IPS-18a (cell line): ENCODE data around the gene DENR.
"Not testable (repeated sequence)": the region's sequence is repeated elsewhere in the genome, so short reads cannot be mapped to it uniquely, and the experiment has no call there.

Experiments
- H3K27ac ChIP-seq: one replicate; pipeline ENCODE4 v1.5.1; 2013; ENCODE audit warnings: low read length
- H3K27me3 ChIP-seq: one replicate; pipeline ENCODE4 v1.6.1; 2013; ENCODE audit warnings: mild to moderate bottlenecking, low read length; ENCODE audit not compliant: control insufficient read depth, insufficient read depth
- H3K36me3 ChIP-seq: one replicate; pipeline ENCODE4 v1.6.1; 2013; ENCODE audit warnings: low read depth, low read length; ENCODE audit not compliant: control insufficient read depth
- H3K4me1 ChIP-seq: one replicate; pipeline ENCODE4 v1.6.1; 2013; ENCODE audit warnings: low read depth, low read length; ENCODE audit not compliant: control insufficient read depth
- H3K4me3 ChIP-seq: one replicate; pipeline ENCODE4 v1.5.1; 2013; ENCODE audit warnings: low read length
- H3K9ac ChIP-seq: one replicate; pipeline ENCODE4 v1.6.1; 2013; ENCODE audit warnings: mild to moderate bottlenecking, low read length, moderate library complexity
- H3K9me3 ChIP-seq: one replicate; pipeline ENCODE4 v1.6.1; 2013; ENCODE audit warnings: low read depth, low read length; ENCODE audit not compliant: control insufficient read depth

The DENR gene

GRCh38 chr12:122747224-122748135 lies 5.1 kb upstream of the DENR start:
- Histone ChIP-seq H3K27me3 (no peaks in the 10 kb centered on the region), H3K27ac (no peak overlapping the region), H3K36me3 (no peaks in the 10 kb centered on the region), H3K9ac (no peak overlapping the region), H3K4me1 (peaks cover 3% of the 10 kb centered on the region), H3K9me3 (no peaks in the 10 kb centered on the region), H3K4me3 (no peak overlapping the region)

GRCh38 chr12:122749569-122750332 lies 2.9 kb upstream of the DENR start:
- Histone ChIP-seq H3K36me3 (peaks cover 10% of the 10 kb centered on the region), H3K4me3 (no peak overlapping the region), H3K27ac (no peak overlapping the region), H3K9me3 (no peaks in the 10 kb centered on the region), H3K9ac (no peak overlapping the region), H3K4me1 (peaks cover 10% of the 10 kb centered on the region), H3K27me3 (no peaks in the 10 kb centered on the region)

- Histone ChIP-seq H3K27ac (peak overlapping the region; percentile 80), H3K4me3 (peak overlapping the region; percentile 81), H3K9ac (peak overlapping the region; percentile 93), H3K36me3 (peaks cover 22% of the 10 kb centered on the region)
- not testable (repeated sequence) for H3K4me1 ChIP-seq, H3K27me3 ChIP-seq, H3K9me3 ChIP-seq
These were observed 1.7 kb upstream of the DENR start for GRCh38 chr12:122750781-122751515.

GRCh38 chr12:122753319-122753650 lies 661 bp downstream of the DENR start:
- H3K9ac ChIP-seq: peak overlapping the region; percentile 93
- H3K27me3 ChIP-seq: no peaks in the 10 kb centered on the region
- H3K36me3 ChIP-seq: peaks cover 45% of the 10 kb centered on the region
- peak overlapping the region; percentile 81 for H3K4me3 ChIP-seq
- H3K4me1 ChIP-seq: peaks cover 10% of the 10 kb centered on the region
- peak overlapping the region; percentile 47 for H3K27ac ChIP-seq
- no peaks in the 10 kb centered on the region for H3K9me3 ChIP-seq

- no peaks in the 10 kb centered on the region for H3K27me3 ChIP-seq
- peaks cover 10% of the 10 kb centered on the region for H3K4me1 ChIP-seq
- no peak overlapping the region for H3K9ac ChIP-seq
- peaks cover 57% of the 10 kb centered on the region for H3K36me3 ChIP-seq
- no peak overlapping the region for H3K27ac ChIP-seq
- no peaks in the 10 kb centered on the region for H3K9me3 ChIP-seq
- H3K4me3 ChIP-seq: no peak overlapping the region
These were observed 2.2 kb downstream of the DENR start for GRCh38 chr12:122754790-122755189.

GRCh38 chr12:122757568-122757967 lies 4.9 kb downstream of the DENR start:
- Histone ChIP-seq H3K9ac (no peak overlapping the region), H3K36me3 (peaks cover 80% of the 10 kb centered on the region), H3K27ac (no peak overlapping the region), H3K4me1 (peaks cover 7% of the 10 kb centered on the region), H3K9me3 (no peaks in the 10 kb centered on the region), H3K27me3 (no peaks in the 10 kb centered on the region), H3K4me3 (no peak overlapping the region)

GRCh38 chr12:122785503-122785902 lies 32.9 kb downstream of the DENR start:
- no peaks in the 10 kb centered on the region for H3K27me3 ChIP-seq
- H3K4me3 ChIP-seq: no peak overlapping the region
- no peak overlapping the region for H3K27ac ChIP-seq
- H3K9ac ChIP-seq: no peak overlapping the region
- H3K36me3 ChIP-seq: no peaks in the 10 kb centered on the region
- H3K4me1 ChIP-seq: no peaks in the 10 kb centered on the region
- H3K9me3 ChIP-seq: no peaks in the 10 kb centered on the region

DNA sequence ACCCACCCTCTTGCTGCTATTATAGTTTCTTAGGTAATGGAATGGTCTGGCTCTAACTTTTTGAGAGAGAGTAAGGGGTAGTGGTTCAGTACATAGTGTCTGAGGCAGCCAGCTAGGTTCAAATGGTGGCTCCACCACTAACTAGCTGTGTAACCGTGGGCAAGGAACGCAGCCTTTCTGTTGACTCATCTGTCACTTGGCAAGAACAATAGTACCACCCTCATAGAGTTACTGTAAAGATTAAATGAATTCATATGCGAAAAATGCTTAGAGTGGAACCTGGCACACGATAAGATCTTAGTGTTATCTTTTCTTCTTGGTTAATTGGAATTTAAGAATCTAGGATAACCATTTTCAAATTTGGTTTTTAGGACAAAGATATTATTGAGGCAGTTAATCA lies 35.8 kb downstream of the DENR start:
- no peaks in the 10 kb centered on the region for H3K9me3 ChIP-seq
- H3K4me1 ChIP-seq: no peaks in the 10 kb centered on the region
- H3K27ac ChIP-seq: no peak overlapping the region
- no peaks in the 10 kb centered on the region for H3K27me3 ChIP-seq
- no peak overlapping the region for H3K4me3 ChIP-seq
- no peak overlapping the region for H3K9ac ChIP-seq
- no peaks in the 10 kb centered on the region for H3K36me3 ChIP-seq

DNA sequence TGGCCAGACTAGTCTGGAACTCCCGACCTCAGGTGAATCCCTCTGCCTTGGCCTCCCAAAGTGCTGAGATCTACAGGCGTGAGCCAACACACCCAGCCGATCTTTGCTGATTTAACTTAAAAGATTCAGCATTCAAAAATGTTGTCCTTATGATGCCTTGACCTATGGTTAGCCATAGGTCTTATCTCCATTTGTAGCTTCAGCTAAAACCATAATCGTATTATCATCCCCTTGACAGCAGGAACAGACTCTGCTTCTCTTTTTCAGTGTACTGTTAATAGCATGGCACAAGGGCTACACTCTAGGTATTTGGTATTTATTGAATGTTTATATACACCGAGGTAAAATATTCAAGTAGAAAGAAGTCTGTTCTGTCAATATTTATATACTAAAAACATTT lies 37.0 kb downstream of the DENR start:
- H3K27ac ChIP-seq: no peak overlapping the region
- no peaks in the 10 kb centered on the region for H3K36me3 ChIP-seq
- H3K9me3 ChIP-seq: no peaks in the 10 kb centered on the region
- no peak overlapping the region for H3K4me3 ChIP-seq
- no peak overlapping the region for H3K9ac ChIP-seq
- no peaks in the 10 kb centered on the region for H3K27me3 ChIP-seq
- H3K4me1 ChIP-seq: no peaks in the 10 kb centered on the region

- no peaks in the 10 kb centered on the region for H3K27me3 ChIP-seq
- no peak overlapping the region for H3K27ac ChIP-seq
- no peaks in the 10 kb centered on the region for H3K9me3 ChIP-seq
- H3K9ac ChIP-seq: no peak overlapping the region
- no peak overlapping the region for H3K4me3 ChIP-seq
- H3K36me3 ChIP-seq: no peaks in the 10 kb centered on the region
- H3K4me1 ChIP-seq: no peaks in the 10 kb centered on the region
These were observed 37.9 kb downstream of the DENR start for GRCh38 chr12:122790393-122791075.

DNA sequence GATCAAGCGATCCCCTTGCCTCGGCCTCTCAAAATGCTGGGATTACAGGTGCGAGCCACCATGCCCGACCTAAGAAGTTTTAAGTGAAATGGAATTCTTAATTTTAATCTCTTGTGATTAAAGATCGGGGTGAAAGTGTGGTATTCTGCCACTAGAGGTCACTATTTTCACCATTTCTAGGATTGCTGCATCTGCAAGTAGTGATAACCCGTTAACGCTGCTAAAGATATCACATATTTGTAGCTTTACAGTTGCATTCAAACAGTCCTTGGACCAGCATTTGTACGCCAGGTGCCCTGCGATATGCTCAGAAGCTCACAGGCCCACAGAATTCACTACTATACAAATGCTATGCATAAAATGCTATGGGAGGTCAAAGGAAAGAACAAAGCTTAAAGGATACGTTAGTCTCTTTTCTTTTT lies 41.1 kb downstream of the DENR start:
- Histone ChIP-seq H3K27me3 (no peaks in the 10 kb centered on the region), H3K4me3 (no peak overlapping the region), H3K36me3 (no peaks in the 10 kb centered on the region)

More for the DNA sequence above, 41.1 kb downstream of the DENR start:
- H3K9me3 ChIP-seq: no peaks in the 10 kb centered on the region
- H3K9ac ChIP-seq: no peak overlapping the region
- no peaks in the 10 kb centered on the region for H3K4me1 ChIP-seq
- H3K27ac ChIP-seq: no peak overlapping the region
